NCI-H1105 treated with DMSO at 0.1 percent for 48 hours (cell line): ENCODE data around the gene SV2C.
"Not testable (repeated sequence)": the region's sequence is repeated elsewhere in the genome, so short reads cannot be mapped to it uniquely, and the experiment has no call there.

Experiments used
- DNase-seq: peaks from one replicate; lab custom pipeline; 2025; lab: John Stamatoyannopoulos, UW

The SV2C gene

DNA sequence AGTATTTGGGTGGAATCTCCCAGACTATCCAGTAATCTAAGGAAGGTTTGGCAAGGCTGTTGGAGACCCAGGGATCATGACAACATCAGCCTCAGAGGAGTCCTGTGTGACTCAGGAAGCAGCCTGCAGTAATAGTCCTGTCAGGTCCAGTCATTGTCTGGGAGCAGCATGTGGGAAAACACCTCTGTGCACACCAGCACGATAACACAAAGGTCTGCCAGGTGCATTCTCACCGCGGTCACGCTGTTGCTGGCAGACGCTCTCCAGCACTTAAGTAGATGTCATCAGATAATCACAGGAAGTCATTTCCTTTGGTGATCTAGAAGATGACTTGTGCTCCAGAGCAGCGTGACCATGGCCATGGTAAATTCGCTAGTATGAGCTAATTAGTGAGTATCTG lies 220.7 kb downstream of the SV2C start:
- DNase-seq = peak; percentile 7

DNA sequence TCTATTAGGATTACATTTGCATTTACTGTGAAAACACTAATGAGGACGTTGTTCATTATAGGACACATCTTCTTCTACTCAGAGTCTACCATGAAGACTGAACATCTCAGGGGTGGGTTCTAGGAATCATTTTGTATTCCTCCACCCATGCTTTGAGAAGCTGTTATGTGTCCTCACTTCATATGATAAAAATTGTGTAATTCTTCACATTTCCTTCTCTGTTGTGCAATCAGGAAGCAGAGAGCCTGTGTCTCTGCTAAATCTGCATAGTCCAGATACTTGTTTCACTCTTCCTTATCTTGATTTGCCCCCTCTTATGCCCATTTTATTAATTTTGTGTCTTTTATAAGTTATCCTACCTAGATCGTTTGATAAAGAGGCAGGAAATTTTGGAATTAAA lies 222.1 kb downstream of the SV2C start:
- no peak for DNase-seq

DNA sequence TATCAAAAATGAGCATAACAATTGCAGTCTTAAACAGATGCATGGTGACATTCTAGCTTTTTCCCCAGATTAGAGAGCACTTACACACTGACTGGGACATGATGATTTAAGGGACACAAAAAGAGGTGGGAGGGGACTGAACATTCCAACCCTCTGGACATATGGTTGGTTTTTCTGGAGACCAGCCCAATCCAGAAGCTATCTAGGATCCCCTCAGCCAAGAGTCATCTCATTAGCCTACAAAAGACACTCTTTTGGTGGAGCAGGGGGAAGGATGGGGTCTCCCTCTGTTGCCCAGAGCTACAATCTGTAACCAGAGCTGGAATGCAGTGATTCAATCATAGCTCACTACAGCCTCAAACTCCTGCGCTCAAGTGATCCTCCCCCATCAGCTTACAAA lies 222.6 kb downstream of the SV2C start:
- DNase-seq = no peak

DNA sequence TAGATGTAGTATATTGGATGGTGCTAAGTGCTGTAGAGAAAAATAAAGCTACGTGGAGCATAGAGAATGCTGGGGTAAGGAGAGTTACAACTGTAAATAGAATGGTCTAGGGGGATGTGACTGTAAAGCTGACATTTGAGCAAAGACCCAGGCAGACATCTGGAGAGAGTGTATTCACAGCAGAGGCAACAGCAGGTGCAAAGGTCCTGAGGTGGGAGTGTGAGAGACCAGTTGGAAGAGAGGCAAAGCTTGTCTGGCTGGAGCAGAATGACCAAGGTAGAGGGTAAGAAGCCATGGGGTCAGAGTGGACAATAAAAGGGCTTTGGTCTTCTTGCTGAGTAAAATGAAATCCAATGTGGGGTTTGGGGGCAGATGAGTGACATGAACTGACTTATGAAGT lies 227.0 kb downstream of the SV2C start:
- DNase-seq = no peak

DNA sequence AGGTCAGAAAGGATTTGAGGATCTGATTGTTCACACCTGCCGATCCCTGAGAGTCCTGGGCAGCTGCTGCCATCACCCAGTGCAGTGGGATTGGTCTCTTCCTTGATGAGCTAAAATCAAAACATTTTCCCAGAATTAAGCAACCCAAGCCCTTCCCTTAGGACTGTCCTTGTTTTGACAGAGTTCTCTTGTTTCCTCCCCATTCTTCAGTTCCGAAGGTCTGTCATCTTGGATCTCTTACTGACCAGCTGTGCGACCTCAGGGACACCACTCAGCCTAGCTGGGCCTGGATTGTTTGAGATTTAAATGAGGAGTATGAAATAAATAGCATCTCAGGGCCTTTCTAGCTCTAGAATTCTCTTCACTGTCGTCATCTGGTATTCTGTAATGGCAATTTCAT lies 229.6 kb downstream of the SV2C start:
- DNase-seq = no peak

DNA sequence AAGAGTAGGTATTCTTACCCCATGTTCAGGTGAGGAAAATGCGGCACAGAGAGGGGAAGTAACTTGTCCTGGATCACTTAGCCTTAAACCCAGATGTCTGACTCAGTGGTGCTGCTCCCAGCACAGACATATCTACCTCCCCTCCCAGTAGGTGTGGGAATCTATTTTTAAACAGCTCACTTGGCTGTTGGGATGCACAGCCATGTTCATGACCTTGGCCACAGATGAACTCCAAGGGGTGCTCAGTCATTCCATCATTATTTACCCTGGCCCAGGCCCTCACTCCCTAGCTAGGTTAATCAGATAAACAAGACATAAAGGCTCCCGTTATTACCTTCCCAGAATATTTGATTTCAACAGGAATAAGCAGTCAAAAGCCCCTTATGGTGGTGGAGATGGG lies 231.5 kb downstream of the SV2C start:
- no peak for DNase-seq

DNA sequence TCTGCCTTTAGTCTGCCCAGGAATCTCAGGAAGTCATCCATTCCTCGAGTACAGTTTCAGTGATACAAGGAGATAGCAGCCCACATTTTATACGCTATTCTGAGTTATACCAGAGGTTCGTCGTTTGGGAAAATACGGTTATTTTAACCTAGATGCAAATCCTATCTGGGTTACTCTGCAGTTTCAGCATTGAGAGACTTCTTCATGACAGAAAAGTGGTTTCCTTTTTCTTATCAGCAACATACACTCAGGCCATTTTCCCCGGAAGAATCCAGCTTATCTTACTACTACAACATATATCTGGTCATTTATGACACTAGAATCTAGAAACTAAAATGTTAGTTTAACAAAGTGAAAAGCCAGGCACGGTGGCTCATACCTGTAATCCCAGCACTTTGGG lies 236.5 kb downstream of the SV2C start:
- no peak for DNase-seq

DNA sequence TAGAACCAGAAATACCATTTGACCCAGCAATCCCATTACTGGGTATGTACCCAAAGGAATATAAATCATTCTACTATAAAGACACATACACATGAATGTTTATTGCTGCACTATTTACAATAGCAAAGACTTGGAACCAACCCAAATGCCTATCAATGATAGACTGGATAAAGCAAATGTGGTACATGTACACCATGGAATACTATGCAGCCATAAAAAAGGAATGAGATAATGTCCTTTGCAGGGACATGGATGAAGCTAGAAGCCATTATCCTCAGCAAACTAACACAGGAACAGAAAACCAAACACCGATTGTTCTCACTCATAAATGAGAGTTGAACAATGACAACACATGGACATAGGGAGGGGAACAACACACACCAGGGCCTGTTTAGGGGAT lies 240.3 kb downstream of the SV2C start:
- not testable (repeated sequence) for DNase-seq

DNA sequence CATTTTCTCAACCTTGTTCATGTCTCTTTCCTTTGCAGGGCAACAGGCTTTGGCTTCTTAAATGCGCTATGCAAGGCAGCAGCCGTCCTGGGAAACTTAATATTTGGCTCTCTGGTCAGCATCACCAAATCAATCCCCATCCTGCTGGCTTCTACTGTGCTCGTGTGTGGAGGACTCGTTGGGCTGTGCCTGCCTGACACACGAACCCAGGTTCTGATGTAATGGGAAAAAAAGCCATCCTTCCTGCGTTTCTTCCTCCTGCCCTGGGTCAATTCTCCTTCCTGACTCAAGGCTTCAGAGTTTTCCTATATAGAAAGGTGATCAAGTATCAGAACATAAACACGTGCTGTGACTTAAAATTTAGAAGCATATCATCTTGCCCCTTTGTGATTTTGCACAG lies 242.1 kb downstream of the SV2C start:
- DNase-seq = no peak

DNA sequence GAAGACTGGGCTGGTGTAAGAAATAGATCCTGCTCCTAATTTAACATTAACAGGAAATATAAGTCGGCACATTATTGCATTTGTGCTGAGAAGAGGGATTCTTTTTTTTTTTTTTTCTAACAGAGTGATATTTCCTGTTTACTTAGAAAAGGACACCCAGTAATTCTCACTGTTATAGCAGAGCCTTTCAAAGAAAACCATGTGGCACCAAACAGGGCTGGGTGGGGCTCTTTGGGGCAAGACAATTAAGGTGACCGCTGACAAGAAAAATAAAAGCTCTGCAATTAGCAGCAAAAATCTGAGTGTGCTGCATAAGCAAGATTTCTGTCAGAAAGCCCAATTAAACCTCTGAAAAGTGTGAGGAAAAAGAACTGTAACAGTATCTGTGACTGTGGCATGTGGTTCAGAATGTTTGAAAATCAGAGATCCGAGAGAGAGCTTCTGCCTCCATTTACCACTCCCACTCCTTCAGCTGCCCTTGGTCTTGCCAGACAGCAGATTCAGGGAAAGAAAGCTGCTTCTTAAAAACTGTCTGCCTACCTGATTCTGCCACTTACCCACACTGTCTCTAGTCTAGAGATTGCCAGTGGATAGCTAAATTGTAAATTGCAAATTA lies 242.8 kb downstream of the SV2C start:
- no peak for DNase-seq

DNA sequence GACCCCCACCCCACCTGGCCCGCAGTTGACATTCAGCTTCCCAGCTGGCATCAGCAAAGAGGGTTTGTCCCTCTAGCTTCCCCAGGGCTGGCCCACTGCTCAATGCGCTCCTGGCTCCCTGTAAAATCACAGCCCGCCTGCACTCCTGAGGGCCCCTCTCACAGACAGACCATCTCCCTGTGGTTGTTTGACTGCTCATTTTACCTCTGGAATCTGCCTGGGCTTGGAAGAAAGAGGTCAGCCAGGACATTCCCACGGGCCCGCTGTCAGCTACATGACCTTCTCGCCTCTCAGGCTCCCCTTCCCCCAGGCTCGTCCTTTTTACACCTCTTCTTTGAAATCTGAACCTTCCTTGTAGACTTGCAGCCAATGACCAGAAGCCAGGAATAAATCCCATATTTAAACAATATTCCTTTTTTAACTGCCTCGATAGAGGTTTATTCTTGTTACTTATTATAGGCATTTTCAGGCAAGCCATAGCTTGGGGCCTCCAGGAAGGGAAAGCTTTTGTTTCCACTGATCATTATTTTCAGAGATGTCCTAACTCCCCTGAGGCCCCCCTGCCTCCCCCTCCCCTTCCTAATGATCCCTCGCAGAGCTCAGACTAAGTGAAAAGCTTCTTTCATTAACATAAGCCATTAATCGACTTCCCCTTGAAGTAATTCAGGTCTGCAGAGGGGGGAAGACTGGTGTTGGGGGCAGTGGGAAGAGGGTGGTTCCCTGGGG lies 243.6 kb downstream of the SV2C start:
- no peak for DNase-seq

DNA sequence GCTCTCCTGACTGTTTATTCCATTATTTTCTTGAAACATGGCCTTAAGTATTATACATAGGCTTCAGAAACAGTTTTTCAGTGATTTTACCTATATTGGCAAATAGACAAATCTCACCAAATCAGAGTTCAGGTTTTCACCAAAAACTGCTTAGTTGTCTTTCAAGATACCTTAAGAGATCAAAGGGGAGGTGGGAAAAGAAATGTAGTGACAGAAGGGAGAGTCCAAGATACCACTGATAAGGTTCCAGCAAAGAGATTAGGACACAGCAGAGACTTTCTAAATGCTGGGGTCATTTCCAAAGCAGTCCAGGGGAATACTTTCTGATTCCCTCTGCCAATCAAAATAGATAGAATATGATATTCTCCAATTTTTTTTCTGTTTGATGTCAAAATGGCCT lies 246.2 kb downstream of the SV2C start:
- DNase-seq = no peak

DNA sequence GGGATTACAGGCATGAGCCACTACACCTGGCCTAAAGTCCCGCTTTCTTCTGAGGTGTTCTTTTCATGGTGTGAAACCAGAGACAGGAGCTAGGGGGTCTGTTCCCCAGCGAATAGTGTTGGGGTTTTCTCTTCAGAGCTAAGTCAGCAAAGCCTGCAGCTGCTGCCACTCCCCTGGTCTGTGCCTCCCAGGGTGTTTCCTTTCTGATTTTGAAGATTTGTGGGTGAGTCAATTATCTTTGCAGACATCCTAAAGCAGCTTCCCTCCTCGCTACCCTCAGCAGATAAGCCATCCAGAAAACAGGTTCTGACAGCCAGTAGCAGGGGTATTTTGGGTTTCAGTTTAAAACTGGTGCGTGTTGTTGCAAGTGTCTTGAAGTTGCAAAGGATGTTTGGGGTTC lies 247.9 kb downstream of the SV2C start:
- no peak for DNase-seq

DNA sequence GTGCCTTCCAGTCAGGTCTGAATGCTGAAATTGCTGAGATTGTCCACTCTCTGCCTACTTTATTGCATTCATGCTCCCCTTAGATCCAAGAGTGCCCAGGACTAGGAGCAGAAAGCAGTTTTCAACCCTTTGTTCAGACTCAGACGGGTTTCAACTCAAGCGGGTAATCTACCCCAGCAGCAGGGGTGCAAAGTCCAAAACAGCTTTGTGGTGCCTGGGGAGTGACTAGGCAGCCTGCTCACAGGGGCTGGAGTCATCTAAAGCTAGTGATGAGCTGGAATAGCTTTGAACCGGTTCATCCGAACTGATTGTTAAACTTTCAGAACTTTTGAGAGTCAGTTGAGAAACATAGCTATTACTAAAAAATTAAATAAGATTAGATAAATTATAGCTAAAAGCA lies 248.9 kb downstream of the SV2C start:
- no peak for DNase-seq

DNA sequence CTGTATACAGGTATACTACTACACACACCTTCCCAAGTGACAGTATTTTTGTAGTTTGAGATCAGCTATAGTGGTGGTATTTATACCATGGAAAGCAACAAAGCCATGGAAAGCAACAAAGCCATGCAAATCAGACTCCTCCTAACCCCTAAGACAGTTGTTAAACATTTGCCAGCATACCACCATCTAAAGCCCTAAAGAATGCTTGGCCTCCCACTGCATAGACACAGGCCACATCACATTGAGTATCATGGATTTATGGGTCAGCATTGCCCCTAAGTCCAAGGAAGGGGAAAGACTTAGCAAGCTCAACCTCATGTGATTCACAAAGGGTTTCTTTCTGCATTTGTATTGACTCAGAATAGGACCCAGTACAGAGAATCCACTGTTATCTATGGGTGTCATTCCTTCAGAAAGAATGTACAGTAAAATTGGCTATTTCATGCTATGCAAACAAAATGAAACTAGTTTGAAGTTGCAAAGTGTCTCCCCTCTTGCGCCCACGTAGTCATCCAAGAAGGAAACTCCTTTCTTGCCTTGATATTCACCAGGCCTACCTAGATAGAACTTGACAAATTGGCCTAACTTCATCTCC lies 249.5 kb downstream of the SV2C start:
- DNase-seq = no peak

DNA sequence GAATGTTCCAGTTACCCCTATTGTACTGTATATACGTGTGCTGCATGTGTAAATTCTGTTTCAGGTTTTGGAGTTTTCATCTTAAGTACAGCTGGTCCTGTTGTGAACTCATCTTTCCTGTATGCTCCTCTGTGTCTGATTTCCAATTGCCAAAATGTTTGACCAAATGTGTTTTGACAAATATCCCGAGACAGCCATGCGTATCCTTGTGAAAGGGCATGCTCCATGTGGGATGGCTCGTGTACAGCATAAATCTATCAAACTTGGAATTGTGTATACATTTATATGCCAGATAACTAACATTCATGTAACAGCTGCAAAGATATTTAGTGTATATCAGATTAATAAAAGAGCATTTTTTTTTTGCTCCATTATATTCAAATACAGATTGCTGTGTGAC lies 250.4 kb downstream of the SV2C start:
- DNase-seq = no peak

DNA sequence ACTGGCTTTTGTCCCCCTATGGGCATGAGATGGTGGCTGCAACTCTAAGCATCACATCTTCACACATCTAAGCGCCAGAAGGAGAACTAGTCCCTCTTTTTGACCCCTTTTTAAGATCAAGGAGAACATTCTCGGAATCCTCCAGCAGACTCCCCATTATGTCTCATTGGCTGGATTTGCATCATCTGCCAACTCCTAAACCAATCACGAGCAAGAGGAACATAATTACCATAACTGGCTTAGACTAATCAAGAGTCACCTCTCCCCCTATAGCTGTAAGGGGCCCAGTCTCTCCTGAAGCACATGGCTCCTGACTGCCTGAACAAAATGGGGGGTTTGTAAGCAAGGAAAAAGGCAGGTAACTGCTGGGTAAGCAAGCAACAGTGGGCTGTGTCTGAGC lies 251.4 kb downstream of the SV2C start:
- DNase-seq = no peak

DNA sequence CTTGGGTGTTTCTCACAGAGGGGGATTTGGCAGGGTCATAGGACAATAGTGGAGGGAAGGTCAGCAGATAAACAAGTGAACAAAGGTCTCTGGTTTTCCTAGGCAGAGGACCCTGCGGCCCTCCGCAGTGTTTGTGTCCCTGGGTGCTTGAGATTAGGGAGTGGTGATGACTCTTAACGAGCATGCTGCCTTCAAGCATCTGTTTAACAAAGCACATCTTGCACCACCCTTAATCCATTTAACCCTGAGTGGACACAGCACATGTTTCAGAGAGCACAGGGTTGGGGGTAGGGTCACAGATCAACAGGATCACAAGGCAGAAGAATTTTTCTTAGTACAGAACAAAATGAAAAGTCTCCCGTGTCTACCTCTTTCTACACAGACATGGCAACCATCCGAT lies 252.3 kb downstream of the SV2C start:
- not testable (repeated sequence) for DNase-seq

DNA sequence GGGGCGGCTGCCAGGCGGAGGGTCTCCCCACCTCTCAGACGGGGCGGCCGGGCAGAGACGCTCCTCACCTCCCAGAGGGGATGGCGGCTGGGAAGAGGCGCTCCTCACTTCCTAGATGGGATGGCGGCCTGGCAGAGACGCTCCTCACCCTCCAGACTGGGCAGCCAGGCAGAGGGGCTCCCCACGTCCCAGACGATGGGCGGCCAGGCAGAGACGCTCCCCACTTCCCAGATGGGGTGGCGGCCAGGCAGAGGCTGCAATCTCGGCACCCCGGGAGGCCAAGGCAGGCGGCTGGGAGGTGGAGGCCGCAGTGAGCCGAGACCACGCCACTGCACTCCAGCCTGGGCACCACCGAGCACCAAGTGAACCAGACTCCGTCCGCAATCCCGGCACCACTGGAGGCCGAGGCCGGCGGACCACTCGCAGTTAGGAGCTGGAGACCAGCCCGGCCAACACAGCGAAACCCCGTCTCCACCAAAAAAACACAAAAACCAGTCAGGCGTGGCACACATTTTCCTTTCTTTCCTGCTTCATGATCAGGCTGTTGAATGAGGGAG lies 253.1 kb downstream of the SV2C start:
- DNase-seq = not testable (repeated sequence)

DNA sequence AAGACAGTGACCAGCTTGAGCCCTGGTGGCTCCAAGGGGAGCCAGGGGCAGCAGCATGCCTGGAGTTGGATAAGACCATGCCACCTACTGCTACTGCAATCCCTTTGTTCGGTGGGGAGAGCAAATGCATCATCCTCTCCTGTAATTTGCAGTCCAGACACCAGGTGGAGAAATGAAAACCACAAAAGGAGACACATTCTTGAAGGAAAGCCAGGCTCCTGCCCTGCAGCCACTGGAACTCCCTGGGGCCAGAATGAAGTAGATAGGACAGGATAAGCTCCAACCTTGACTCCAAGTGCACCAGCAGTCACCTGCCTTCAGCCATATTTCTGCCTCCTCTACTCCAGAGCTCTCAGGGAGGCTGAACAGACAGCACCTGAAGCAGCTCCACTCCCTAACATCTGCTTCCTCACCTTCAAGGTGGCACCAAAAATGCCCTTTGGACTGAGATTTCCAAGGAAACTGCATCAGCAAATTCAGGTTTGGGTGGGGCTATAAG lies 254.8 kb downstream of the SV2C start:
- peak; percentile 8 for DNase-seq

DNA sequence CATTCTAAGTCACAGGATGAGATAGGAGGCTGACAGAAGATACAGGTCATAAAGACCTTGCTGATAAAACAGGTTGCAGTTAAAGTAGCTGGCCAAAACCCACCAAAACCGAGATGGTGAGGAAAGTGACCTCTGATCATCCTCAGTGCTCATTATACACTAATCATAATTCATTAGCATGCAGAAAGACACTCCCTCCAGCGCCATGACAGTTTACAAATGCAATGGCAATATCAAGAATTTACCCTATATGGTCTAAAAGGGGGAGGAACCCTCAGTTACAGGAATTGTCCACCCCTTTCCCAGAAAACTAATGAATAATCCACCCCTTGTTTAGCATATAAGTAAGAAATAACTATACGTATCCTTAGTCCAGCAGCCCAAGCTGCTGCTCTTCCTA lies 256.7 kb downstream of the SV2C start:
- no peak for DNase-seq

DNA sequence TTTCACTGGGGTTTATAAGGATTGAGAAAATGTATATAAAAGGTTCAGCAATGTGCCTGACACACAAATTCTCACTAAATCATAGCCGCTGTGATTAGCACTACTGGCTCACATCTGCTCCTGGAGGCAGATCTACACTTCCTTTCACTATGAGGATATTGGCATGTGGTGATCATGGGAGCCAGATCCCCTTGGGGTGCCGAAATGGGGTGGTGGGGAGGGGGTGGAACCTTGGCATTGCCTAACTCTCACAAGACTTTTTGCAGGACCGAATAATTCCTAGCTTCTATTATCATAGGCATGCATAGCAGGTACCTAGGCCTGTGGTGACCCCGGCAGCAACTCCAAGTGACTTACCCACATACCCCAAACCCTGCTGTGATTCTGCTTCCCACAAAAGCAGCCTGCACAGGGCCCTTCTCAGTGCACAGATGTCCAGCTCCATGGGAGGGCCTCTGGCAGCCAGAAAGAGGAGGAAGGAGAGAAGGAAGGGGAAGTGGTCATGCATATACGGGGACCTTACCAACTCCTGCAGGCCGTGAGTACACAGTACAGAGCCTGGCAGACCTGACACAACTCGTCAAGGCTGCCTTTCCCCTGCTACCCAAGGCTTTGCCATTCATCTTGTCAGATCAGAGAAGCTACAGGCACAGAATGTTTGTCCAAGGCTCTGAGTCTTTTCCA lies 258.6 kb downstream of the SV2C start:
- no peak for DNase-seq

DNA sequence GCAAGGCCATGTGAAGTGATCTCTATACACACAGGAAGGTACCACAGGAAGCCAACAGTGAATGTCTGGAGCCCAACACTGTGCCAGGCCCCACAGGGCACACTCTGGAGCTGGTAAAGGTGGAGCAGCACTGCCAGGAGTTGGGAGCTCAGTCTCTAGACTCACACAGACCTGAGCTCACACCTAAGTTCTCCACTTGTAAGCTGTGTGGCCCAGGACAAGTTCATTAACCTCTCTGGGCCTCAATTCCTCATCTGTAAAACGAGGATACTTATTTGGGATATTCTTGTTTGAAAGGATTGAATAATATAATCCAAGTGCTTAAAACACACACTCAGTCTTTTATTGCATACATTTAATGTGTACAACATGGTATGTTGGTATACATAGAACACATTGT lies 259.3 kb downstream of the SV2C start:
- DNase-seq = no peak
